Panc1 (cell line): ENCODE measurements around the gene COL5A1. TPM values are rescaled to one million over a fixed set of nuclear protein-coding genes. Genes with fewer than 3 reads are reported as not detected.
A peak's percentile ranks its signal among the peaks of the same experiment; 100 is the strongest.

Experiments used
- ATAC-seq: fragments of 200-7000 bp; cut with Tn5 transposase; 2 replicates; pipeline ENCODE4 v1.9.1; 2020; ENCODE audit warnings: mild to moderate bottlenecking, moderate library complexity
- BruUV-seq: library from RNA; stranded (reverse); fragments of 400-500 nt; replicated peaks from 2 replicates; lab custom pipeline; 2021; lab: Mats Ljungman, UMichigan
- CTCF ChIA-PET: fragments of 300-600 bp; sonication (Branson Sonifier 250); formaldehyde crosslinking; loops from one replicate; lab custom pipeline; 2022; ENCODE audit warnings: antibody characterized with exemption; lab: Charles Lee
- POLR2A ChIA-PET: fragments of 300-600 bp; sonication (Branson Sonifier 250); formaldehyde crosslinking; loops from one replicate; lab custom pipeline; 2022; ENCODE audit warnings: antibody characterized with exemption; lab: Charles Lee
- DNase-seq: peaks from one replicate; pipeline ENCODE4 v3.0.0-alpha.2; 2010; ENCODE audit warnings: low read depth, low spot score
- H3K27ac ChIP-seq: 2 replicates; pipeline ENCODE4 v1.5.1; 2011; ENCODE audit warnings: mild to moderate bottlenecking, low read length, inconsistent platforms
- H3K27me3 ChIP-seq: fragments of 200-500 bp; sonication (Bioruptor generic); 2 replicates; pipeline ENCODE4 v1.6.0; 2014; ENCODE audit warnings: low read length, inconsistent platforms; ENCODE audit not compliant: control insufficient read depth, insufficient read depth
- H3K36me3 ChIP-seq: fragments of 200-500 bp; sonication (Bioruptor generic); 2 replicates; pipeline ENCODE4 v1.5.1; 2014; ENCODE audit warnings: inconsistent platforms, mild to moderate bottlenecking, low read length, moderate library complexity; ENCODE audit not compliant: control insufficient read depth, insufficient read depth
- H3K4me1 ChIP-seq: 2 replicates; pipeline ENCODE4 v1.5.1; 2011; ENCODE audit warnings: inconsistent platforms, mild to moderate bottlenecking, low read length, moderate library complexity; ENCODE audit not compliant: control insufficient read depth, insufficient read depth
- H3K4me3 ChIP-seq, 2 experiments: 2 replicates each; pipeline ENCODE4 v1.5.1; 2011 to 2012; ENCODE audit warnings: low read depth in 2 of 2, low read length in 2 of 2, mild to moderate bottlenecking in 2 of 2, inconsistent platforms in 1 of 2, moderate library complexity in 1 of 2
- H3K9me3 ChIP-seq: fragments of 200-500 bp; sonication (Bioruptor generic); 2 replicates; pipeline ENCODE4 v1.5.1; 2014; ENCODE audit warnings: low read depth, mild to moderate bottlenecking, inconsistent platforms, low read length, moderate library complexity; ENCODE audit not compliant: control insufficient read depth, insufficient read depth
- CTCF ChIP-seq: fragments of 450-650 bp; IDR thresholded peaks from 2 replicates; pipeline ENCODE4 v1.5.1; 2017; ENCODE audit warnings: mild to moderate bottlenecking
- POLR2AphosphoS5 ChIP-seq: IDR thresholded peaks from 2 replicates; pipeline ENCODE4 v1.6.1; 2012; ENCODE audit warnings: mild to moderate bottlenecking, low read depth, low read length, moderate library complexity
- SIN3A ChIP-seq: IDR thresholded peaks from 2 replicates; pipeline ENCODE4 v1.6.1; 2012; ENCODE audit warnings: low read depth, mild to moderate bottlenecking, low read length, moderate library complexity, borderline replicate concordance; ENCODE audit not compliant: insufficient read depth
- TCF7L2 ChIP-seq: IDR thresholded peaks from 2 replicates; pipeline ENCODE4 v1.6.1; 2011; ENCODE audit warnings: mild to moderate bottlenecking, low read depth, low read length, inconsistent platforms
- in situ Hi-C: cut with HindIII; loops from 2 replicates; pipeline ENCODE4 v1.10.0; 2016; ENCODE audit warnings: low sequenced_read_pairs, low pct_unique_long_range_greater_than_20kb
- intact Hi-C: fragments of 100-400 bp; cut with micrococcal nuclease; formaldehyde crosslinking; loops from one replicate; pipeline ENCODE4 v1.10.0; 2022; ENCODE audit not compliant: unreplicated experiment
- total RNA-seq: library from RNA; stranded (reverse); gene quantifications from one replicate; pipeline ENCODE4 v1.2.1, GENCODE V29; 2021; ENCODE audit not compliant: unreplicated experiment
- TF ChIP-seq, protein P1 (sequence below), 2 experiments: IDR thresholded peaks; 2 replicates each; pipeline ENCODE4 v1.6.1; 2011 to 2012; ENCODE audit warnings: low read depth in 2 of 2, control low read depth in 1 of 2, low read length in 1 of 2, mild to moderate bottlenecking in 1 of 2, moderate library complexity in 1 of 2; ENCODE audit not compliant: insufficient read depth in 1 of 2

The COL5A1 gene
- total RNA-seq, 1 experiment from 2014 or later: 5.7 TPM

- H3K4me1 ChIP-seq: no peaks in the 10 kb centered on the region
- no TSS peak for BruUV-seq
- ChIA-PET POLR2A (no interaction called here), CTCF (no interaction called here)
- intact Hi-C loops: no loop called here
- H3K4me3 ChIP-seq: peak overlapping the region; percentile 32 to 47
- no peaks in the 10 kb centered on the region; the same call in 1 of the 2 replicates for H3K27me3 ChIP-seq
- in situ Hi-C loops: no loop called here
- DNase-seq (no peak), ATAC-seq (no peak)
- TF ChIP-seq TCF7L2 (no peak), POLR2AphosphoS5 (no peak), SIN3A (no peak), CTCF (no peak)
- TF ChIP-seq, protein P1, sequence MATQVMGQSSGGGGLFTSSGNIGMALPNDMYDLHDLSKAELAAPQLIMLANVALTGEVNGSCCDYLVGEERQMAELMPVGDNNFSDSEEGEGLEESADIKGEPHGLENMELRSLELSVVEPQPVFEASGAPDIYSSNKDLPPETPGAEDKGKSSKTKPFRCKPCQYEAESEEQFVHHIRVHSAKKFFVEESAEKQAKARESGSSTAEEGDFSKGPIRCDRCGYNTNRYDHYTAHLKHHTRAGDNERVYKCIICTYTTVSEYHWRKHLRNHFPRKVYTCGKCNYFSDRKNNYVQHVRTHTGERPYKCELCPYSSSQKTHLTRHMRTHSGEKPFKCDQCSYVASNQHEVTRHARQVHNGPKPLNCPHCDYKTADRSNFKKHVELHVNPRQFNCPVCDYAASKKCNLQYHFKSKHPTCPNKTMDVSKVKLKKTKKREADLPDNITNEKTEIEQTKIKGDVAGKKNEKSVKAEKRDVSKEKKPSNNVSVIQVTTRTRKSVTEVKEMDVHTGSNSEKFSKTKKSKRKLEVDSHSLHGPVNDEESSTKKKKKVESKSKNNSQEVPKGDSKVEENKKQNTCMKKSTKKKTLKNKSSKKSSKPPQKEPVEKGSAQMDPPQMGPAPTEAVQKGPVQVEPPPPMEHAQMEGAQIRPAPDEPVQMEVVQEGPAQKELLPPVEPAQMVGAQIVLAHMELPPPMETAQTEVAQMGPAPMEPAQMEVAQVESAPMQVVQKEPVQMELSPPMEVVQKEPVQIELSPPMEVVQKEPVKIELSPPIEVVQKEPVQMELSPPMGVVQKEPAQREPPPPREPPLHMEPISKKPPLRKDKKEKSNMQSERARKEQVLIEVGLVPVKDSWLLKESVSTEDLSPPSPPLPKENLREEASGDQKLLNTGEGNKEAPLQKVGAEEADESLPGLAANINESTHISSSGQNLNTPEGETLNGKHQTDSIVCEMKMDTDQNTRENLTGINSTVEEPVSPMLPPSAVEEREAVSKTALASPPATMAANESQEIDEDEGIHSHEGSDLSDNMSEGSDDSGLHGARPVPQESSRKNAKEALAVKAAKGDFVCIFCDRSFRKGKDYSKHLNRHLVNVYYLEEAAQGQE (IDR thresholded peaks at IDR 0.05; ENCODE audit: insufficient read depth in 1 of 2, low read depth in 2 of 2, low read length in 1 of 2): no peak
- H3K36me3 ChIP-seq: no peaks in the 10 kb centered on the region
- no peak overlapping the region for H3K27ac ChIP-seq
- no peaks in the 10 kb centered on the region for H3K9me3 ChIP-seq
These were observed 384 bp downstream of the COL5A1 start for GRCh38 chr9:134641990-134642384.

- Histone ChIP-seq H3K4me3 (peak overlapping the region in 1 of 2 experiments; percentile 47; a peak in 1 of 4 replicates), H3K27me3 (no peaks in the 10 kb centered on the region; the same call in 1 of the 2 replicates), H3K4me1 (no peaks in the 10 kb centered on the region), H3K27ac (no peak overlapping the region), H3K9me3 (no peaks in the 10 kb centered on the region), H3K36me3 (no peaks in the 10 kb centered on the region)
- POLR2A ChIA-PET: no interaction called here
- DNase-seq (no peak), ATAC-seq (no peak)
- BruUV-seq: no TSS peak
- CTCF ChIA-PET: no interaction called here
- in situ Hi-C loops (no loop called here), intact Hi-C loops (no loop called here)
- TF ChIP-seq TCF7L2 (no peak), CTCF (no peak; the same call in 1 of the 2 replicates), POLR2AphosphoS5 (no peak), SIN3A (no peak)
- TF ChIP-seq, protein P1 (IDR thresholded peaks at IDR 0.05; ENCODE audit: insufficient read depth in 1 of 2, low read depth in 2 of 2, low read length in 1 of 2): no peak
These were observed 980 bp downstream of the COL5A1 start for GRCh38 chr9:134642385-134643181.
